CD4-positive, alpha-beta T cell treated with Interleukin-17A for 4 hours (primary cell): ENCODE results near the gene NBEAL2.

Source experiments
- DNase-seq: peaks from one replicate; pipeline ENCODE4 v3.0.0-alpha.2; 2020; ENCODE audit warnings: mixed read lengths

Gene NBEAL2

DNA sequence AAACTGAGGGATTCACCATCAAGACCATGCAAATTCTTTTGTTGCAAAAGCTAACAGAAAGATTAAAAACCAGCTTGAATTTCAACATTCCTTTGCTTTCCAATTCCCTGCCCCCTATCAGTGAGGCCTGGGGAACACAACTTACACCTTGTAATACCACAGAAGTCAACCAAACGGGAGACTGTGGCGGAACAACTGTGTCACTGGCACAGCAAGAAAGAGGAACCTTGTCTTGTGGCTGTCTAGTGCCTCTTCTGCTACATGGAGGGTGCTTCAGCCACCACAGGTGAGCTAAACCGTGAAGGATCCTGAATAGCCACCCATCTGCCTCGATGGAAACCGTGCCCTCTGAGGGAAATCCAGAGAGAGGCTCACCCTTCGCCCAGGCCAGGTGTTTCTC lies 14.3 kb upstream of the NBEAL2 start:
- no peak for DNase-seq

DNA sequence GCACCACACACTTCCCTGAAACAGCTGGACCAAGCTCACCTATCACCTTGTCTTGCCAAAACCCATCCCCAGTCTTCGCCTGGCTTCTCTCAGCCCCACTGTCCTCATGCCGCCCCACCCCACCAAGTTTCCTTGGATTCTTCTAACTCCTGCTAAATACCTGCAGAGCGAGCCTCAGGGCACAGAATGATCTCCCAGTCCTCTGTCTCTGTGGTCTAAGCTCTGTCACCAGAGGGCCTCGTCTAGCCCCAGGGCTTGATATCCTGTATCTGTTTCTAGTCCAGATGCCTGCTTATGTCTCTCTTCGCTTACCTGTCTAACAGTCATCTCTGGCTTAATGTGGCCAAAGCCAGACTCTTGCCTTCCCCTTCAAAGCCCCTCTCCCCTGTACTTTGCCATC lies 12.7 kb upstream of the NBEAL2 start:
- no peak for DNase-seq

DNA sequence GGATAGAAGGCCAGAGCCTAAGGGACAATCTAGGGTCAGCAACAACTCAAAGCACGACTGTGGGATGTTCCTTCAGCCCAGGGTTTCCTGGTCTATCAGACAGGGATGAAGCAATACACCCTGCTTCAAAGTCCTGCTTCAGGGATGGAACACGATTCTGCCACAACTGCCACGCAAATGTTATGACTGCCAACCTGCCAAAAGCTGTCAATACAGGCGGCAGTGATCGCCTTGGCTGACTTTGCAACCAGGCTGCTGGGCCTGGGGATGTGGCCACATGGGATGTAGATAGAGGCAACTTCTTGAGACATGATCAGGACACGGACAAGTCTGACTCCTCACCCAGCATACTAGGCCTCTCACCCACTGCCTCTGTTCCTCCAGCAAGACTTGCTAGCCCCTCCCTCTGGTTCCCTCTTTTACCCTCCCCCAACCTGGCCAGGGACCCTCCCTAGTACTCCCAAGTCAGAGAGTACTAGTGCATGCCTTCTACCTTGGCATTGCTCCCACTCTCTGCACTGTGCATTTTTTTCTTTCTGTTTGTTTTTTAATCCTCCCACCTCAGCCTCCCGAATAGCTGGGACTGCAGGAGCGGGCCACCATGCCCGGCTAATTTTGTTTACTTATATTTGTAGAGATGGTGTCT lies 10.6 kb upstream of the NBEAL2 start:
- no peak for DNase-seq

DNA sequence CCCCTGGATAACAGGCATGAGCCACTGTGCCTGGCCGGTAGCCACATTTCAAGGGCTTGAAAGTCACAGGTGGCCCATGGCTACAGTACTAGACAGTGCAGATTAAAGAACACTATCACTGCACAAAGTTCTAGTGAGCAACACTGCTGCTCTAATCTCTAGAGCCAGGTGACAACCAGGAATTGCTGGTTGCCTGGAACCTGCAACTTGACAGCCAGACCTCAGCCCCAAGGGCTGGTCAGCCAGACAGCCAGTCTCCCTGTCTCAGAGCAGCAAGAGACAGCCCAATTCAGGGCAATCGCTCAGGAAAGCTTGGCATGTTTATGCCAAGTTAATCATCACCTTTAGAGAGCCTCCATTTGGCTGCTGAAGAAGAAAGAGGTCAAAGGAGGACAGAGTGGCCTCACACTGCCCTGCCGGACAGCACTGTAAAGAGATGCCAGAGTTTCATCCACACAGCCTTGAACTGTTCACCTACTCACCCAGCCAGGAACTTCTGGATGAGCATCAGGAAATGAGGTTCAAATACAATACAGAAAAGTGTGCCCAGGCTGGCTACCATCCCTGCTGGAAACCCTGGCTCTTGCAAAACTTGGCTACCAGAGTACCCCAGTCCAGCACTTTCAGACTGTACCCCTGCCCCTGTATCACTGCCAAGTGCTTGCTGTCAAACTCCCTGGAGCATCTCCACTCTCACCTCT lies 8.9 kb upstream of the NBEAL2 start:
- no peak for DNase-seq

DNA sequence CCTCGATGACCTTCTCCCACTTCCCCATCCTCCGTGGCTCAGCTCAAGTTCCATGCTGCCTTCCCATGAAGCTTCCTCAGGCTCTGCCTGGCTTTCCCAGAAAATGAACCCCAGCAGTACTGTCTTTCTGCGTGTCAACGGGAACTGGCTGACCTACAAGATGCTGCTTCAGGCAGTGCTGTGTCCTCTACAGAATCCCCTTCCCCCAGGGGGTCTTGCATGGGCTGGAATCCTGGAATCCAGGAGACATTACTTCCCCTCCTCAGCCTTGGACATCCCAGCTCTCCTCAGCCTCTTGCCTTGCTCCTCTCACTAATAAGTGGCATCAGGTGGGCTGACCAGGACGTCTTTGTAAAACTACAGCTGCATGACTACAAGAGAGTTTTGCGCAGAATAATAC lies 8.3 kb upstream of the NBEAL2 start:
- DNase-seq: no peak

DNA sequence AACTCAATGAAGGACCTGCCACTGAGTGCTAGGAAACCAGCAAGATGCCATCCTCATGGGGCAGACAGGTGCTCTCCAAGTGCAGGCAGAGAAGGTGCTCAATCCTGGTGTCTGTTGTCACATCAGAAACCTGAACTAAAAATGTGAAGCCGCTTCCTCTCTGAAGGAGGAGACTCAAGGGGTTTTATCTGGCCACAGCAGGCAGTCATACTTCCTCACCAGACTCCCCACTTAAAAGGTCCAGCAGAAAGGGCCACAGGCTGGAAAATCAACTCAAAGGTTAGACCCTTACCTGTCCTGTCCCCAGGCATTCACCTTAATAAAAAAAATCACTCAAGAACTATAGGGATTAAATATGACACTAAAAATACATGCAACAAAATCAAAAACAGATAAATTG lies 7.7 kb upstream of the NBEAL2 start:
- no peak for DNase-seq

DNA sequence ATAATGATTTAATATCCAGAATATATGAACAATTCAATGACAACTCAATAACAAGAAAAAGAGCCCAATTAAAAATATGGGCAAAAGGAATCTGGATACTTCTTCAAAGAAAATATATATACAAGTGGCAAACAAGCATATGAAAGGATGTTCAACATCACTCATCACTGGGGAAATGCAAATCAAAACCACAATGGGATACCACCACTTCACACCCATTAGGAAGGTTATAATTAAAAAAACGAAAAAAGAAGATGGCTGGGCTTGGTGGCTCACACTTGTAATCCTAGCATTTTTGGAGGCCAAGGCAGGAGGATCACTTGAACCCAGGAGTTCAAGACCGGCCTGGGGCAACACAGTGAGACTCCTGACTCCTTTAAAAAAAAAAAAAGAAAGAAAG lies 7.1 kb upstream of the NBEAL2 start:
- no peak for DNase-seq

DNA sequence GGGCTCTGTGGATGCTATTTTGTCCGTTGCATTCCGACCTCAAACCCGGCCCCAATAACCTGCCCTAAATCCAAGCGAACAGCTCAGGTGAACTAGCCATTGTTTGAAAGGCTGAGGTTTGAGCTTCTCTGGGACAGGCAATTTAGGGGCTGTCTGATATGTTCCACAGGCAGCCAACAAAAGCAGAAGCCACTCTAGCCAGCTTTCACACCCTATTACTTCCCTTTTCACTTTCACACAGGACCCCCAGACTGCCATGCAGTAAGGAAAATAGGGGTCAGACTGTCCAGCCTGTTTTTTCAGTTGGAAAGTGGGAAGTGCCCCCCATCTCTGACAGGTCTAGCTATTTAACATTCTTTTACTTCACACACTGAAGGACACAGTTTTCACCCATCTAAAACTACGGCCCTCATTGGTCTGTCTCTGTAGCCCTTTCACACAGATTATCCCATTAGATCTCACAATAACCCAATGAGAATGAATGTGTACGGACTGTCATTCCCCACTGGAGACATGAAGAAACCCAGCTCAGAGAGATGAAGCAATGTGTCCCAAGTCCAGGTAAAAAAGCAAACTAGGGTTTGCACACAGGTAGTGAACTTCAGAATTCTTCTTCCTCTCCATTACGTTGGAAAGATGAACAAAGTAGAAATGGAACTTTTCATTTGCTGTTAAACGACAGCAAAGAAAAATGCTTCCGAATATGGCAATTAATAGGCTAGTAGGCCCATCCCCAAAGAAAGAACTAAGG lies 4.9 kb upstream of the NBEAL2 start:
- DNase-seq: no peak

DNA sequence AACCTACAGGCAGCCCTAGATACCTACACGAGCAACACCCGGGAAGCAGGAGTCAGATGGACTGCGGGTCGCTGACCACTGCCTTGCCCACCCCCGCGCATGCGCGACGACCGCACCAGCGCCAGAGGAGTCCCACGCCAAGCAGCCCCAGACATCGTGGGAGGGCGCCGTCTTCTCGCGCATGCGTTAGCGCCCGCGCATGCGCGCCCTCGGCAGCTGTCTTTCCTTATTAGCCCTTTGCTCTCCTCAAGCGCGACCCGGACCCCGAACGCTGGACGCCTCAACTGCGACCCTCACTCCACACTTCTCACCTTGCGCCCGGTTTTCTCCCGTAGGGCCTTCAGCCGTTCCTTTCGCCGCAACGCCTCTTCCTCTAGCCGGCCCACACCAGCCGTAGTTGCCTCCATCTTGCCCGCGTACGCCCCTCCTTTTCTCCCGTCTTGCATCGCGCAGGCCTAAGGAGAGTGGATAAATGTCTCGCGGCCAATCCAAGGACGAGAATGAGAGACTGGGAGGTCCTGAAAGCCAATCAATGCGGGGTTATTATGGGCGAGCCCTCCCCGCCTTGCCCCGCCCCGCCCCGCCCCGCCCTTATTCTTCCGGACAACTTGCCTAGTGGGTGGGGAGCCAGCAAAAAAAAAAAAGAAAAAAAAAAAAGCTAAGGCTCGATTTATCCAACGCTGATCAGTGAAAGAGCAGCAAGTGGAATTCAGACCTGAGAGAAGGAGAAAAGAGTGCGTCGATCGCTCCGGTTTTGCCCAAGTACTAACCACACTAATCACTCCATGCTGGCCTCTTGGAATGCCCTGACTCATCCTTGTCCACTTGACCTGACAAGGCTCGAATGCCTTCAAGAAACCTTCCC lies 2.9 kb upstream of the NBEAL2 start, which contains the start of gene CCDC12:
Gene CCDC12, minus strand, starts transcription at position 420 of the 865 bp plus-strand sequence. Its CDS starts 13 bp downstream, at position 407.
- DNase-seq: peak; percentile 92

DNA sequence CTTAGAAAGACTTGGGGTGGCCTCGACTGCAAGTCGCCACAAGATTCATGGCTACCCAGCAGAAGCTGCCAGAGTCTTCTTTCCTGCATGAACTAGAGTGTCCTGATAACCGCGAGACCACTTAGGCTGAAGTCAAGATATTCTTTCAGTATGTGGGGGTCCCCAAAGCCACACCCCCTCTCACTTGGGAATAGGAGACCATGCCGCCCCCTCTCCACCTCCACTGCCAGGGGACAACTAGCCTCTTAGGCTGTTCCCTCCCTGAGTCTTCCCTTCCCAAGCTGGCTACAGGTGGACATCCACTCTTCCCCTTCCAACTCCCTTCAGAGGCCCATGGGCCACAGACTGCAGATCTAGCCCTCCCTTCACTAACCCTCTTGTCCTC lies 1.7 kb upstream of the NBEAL2 start:
- DNase-seq: no peak

DNA sequence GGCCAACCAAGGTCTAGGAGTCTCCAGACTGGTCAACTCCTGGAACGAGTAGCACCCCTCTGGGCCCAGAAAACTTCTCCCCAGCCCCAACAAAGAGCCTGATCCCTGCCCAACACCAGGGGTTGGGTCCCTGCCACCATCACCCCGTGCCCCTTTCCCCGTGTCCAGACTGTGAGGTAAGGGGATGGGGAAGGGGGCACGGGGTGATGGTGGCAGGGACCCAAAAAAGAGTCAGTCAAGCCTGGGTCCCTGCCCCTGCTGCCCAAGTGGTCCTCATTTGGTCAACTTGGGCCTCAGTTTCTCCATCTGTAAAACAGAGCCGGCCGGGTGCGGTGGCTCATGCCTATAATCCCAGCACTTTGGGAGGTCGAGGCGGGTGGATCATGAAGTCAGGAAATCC lies 1.1 kb upstream of the NBEAL2 start:
- DNase-seq: no peak

DNA sequence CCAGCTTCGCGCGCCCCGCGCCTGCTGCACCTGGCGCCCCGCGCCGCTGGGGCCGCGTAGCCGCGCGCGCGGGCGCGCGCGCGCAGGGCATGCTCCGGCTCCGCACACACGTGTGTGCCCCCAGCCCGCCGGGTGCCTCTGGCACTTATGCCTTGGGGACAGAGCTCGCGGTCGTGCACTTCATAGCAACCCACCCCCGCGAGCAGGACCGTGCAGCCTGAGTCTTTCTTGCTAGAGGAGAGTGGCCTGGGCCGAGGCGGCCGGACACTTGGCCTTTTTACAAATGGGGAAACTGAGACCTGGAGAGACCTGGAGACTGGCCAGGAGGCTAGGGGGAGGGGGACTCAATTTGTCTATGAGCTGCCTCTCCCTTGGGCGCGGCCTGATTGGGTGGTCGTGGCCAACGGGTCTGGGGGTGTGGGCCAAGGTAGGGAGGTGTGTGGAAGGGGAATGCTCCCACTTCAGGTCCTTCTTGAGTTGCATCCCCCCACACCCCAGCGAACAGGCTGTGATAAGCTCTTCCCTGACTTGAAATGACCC lies 562 bp downstream of the NBEAL2 start:
- no peak for DNase-seq

DNA sequence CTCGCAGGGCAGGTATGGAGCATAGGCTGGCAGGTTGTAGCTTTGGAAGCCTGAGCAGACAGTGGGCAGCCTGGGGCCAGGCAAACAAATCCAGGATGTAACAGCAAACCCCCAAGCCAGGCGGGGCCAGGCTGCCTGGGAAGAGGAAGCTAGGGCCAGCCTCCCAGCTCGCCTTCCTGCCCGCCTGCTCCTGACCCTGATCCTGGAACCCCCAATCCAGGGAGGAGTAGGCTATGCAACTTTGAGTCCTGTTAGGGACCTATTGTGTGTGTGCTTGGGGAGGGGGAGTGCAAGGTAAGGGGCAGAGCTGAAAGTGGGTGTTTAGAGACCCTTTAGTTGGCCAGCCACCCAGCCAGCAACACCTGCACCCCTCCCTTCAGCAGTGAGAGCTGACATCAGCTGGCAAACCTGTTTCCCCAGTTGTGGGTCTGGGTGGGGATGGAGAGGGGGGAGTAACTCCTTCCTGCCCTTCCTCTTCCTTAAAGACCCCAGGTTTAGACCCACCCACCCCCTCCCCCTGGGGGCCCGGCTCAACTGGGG lies 2.5 kb downstream of the NBEAL2 start:
- DNase-seq: no peak

DNA sequence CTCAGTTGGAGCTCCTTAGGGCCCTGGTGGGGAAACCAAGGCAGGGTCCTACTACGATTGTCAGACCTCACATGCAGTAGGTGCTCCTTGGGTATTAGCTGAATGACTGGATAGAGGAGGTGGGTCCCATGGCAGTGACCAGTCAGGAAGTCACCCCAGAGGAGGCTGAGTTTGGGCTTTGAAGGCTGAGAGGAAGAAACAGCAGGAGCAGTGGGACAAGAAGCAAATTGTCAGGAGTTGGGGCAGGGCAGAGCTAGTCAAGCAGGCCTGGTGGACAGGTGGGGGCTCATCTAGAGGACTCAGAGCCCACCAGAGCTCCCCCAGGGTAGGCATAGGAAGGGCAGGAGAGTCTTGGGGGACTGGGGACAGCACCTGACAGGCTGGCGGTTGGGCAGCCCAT lies 3.1 kb downstream of the NBEAL2 start:
- DNase-seq: no peak

DNA sequence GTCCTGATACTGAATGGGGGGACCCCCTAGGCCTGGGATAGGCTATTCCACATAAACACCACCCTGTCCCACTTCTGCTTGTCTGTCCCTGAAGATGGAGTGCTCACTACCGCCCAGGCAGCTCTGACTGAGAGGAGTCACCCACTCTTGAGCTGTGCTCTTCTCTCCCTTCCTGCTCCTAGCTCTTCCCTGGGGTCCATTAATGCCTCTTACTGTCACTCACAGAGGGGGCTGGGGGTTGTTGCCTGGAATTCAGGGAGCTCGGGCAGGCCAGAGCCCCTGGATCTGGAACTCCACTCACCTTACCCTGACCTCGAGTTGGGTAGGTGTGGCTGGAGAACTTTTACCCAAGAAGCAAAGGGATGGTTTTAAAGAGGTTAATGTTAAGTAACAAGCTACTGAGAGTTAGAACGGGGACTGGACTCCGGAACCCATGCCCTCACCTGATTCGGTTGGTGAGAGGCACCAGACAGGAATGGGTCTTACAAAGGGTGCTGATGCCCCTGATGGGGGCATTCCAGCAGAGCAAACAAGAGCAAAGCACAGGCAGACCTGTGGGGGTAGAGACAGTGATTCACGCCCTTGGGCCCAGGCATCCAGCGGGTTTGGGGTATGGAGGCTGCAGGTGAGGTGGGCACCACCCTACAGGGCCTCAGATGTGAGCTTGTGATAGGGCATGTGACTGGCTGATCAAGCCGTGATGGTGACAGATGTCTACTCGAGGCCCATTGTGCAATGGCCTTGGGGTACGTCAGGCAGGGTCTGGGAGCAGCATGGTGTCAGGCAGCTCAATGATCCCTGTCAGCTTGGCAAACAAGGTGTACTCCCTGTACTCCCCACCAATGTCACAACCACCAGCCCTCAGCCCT lies 5.4 kb downstream of the NBEAL2 start:
- DNase-seq: no peak

DNA sequence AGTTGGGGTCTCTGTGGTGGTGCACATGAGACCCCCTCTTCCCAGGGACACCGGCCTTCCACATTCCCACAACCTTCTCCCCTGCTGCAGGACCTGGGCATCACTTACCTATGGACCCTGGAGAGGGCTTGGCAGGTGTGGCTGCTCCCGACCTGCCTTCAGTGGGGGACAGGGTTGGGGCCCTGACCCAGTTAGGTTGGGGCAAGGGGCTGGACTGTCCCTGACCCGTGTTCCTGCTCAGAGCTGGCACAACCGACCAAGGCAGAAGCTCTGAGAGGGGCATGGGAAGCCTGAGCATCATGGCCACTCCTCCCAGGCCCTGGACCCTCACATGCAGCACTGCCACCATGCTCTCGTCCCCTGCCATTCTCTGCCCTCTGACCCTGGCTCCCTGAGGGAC lies 6.1 kb downstream of the NBEAL2 start:
- DNase-seq: no peak

DNA sequence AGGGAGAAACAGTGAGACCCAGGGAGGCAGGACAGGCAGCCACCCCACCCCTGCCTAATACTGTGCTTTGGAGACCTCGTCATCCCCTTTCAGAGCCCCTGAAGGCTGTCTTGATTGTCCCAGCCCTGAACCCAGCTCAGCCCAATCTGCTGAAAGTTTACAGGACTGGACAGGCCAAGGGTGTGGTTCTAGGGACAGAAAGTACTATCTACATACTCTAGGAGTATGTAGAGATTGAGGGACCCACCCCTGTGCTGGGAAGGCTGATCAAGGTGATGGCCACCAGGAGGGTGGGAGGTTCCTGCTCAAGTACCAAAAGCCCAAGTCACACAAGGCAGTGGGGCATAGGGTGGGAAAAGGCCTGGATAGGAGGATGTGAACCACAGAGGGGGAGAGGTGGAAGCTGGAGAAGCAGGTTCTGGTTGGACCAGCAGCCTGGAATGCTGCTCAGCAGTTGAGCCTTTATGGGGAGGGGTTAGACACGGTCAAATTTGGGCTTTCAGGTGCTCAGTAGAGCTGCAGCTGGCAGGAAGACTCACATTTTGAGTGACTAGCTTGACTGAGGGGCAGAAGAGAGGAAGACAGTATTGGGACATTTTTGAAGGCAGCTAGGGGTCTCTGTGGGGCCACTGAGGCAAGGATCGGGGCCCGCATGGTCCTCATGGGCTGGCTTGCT lies 6.7 kb downstream of the NBEAL2 start:
- no peak for DNase-seq

DNA sequence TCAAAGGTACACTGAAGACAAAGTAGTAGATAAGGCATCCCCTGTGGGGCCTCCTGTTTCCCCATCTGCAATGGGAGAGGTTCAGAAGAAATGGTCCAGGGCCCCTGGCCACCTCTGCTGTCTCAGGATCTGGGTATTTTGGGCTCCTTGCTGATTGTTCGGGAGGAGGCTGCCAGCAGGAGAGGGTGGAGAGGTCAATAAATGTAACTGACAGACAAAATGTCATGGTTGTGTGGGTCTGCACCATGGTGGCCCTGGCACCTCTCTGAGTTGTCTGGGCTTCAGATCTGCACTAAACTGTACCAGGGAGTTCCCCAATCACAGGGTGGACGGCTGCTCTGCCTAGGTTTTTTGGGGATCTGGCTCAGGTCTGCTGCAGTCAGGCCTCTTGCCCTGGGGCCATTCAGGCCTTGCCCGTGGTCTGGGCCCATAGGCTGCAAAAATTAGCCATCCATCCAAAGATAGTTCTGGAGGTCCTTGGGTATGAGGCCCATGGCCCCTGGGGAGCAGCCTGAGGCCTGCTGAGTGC lies 7.4 kb downstream of the NBEAL2 start:
- DNase-seq: no peak

DNA sequence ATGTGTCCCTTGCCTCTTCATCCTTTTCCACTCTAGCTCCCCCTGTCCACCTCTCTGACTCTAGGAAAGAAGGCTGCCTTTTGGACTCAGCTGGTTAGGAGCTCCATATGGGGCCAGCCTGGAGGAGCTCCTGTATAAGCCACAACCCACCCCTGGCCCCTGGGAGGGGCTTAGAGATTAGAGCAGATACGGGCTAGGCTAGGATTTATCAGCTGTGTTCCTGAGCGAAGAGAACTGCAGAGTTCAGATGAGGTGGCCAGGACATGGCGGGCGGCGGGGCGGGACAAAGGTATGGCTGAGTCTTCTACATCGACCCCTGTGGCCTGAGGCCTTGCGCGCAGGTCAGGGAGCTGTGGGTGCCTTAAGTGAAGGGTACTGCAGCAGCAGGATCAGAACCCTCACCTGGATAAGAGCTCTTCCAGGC lies 7.9 kb downstream of the NBEAL2 start:
- no peak for DNase-seq

DNA sequence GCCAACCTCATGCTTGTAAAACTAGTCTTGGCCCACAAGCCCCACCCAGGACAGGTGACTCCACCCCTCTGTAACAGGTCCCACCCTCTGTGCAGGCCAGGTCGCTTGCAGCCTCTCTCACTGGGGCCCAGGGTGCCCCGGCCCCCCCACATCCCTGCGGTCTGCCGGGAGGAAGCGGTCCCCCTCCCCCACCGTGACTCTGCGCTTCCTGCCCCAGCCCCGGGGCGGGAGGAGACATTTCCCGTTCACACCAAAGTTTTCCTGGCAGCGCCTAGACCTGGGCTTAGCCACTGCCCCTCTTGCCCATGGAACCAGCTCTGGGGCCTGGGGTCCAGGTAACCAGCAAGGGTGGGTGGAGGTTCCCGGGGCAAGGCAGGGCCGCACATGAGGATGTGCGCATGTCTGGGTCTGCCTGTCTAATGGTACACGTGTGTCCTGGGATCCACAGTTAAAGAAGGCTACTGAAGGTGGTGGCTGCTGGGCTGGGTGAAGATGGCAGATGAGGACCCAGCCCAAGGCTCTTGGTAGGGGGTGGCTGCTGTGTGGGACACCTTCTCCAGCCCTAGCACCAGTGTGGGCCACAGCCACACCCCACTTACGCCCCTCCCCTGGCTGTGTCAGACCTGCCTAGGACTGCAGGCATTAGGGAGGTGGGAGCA lies 8.4 kb downstream of the NBEAL2 start:
- peak; percentile 94 for DNase-seq
